Measurements from ENCODE around the gene EIF1AY.

The EIF1AY gene

GRCh38 chrY:20559873-20560512 lies 15.6 kb upstream of the EIF1AY start:
- no peaks in the 10 kb centered on the region for H3K36me3 ChIP-seq (ENCODE audit: control insufficient read depth in 2 of 2, insufficient read depth in 2 of 2, low read length in 2 of 2)
- H3K9me3 ChIP-seq (ENCODE audit: control insufficient read depth in 2 of 2, low read length in 2 of 2), result no peaks in the 10 kb centered on the region
- H3K9ac ChIP-seq (ENCODE audit: low read length in 2 of 2), result peak overlapping the region in 1 of 2 donors; percentile 33
- no peaks in the 10 kb centered on the region for H3K27me3 ChIP-seq (ENCODE audit: control insufficient read depth in 1 of 2, insufficient read depth in 2 of 2, low read length in 2 of 2)
- no peak overlapping the region for H3K27ac ChIP-seq (ENCODE audit: low read length)
- H3K4me3 ChIP-seq (ENCODE audit: low read length in 2 of 2), result no peak overlapping the region
- H3K4me1 ChIP-seq (ENCODE audit: control insufficient read depth, insufficient read depth, low read length), result no peaks in the 10 kb centered on the region

- Histone ChIP-seq H3K9me3 (ENCODE audit: control insufficient read depth in 2 of 2, low read length in 2 of 2) (no peaks in the 10 kb centered on the region), H3K27me3 (ENCODE audit: control insufficient read depth in 1 of 2, insufficient read depth in 2 of 2, low read length in 2 of 2) (no peaks in the 10 kb centered on the region)
These were observed 4.3 kb upstream of the EIF1AY start for GRCh38 chrY:20571306-20571705.

GRCh38 chrY:20576506-20576905 lies 930 bp downstream of the EIF1AY start:
- H3K4me1 ChIP-seq (ENCODE audit: control insufficient read depth, insufficient read depth, low read length), result no peaks in the 10 kb centered on the region
- H3K27ac ChIP-seq (ENCODE audit: low read length), result no peak overlapping the region
- no peaks in the 10 kb centered on the region for H3K36me3 ChIP-seq (ENCODE audit: control insufficient read depth in 2 of 2, insufficient read depth in 2 of 2, low read length in 2 of 2)
- H3K27me3 ChIP-seq (ENCODE audit: control insufficient read depth in 1 of 2, insufficient read depth in 2 of 2, low read length in 2 of 2), result no peaks in the 10 kb centered on the region
- H3K9ac ChIP-seq (ENCODE audit: low read length in 2 of 2), result peak overlapping the region in 1 of 2 donors; percentile 75
- no peaks in the 10 kb centered on the region for H3K9me3 ChIP-seq (ENCODE audit: control insufficient read depth in 2 of 2, low read length in 2 of 2)
- peak overlapping the region in 1 of 2 donors; percentile 50 for H3K4me3 ChIP-seq (ENCODE audit: low read length in 2 of 2)

More at GRCh38 chrY:20571306-20571705, 4.3 kb upstream of the EIF1AY start:
- H3K9ac ChIP-seq (ENCODE audit: low read length in 2 of 2), result no peak overlapping the region
- no peak overlapping the region for H3K27ac ChIP-seq (ENCODE audit: low read length)
- H3K4me1 ChIP-seq (ENCODE audit: control insufficient read depth, insufficient read depth, low read length), result no peaks in the 10 kb centered on the region
- H3K4me3 ChIP-seq (ENCODE audit: low read length in 2 of 2), result no peak overlapping the region
- H3K36me3 ChIP-seq (ENCODE audit: control insufficient read depth in 2 of 2, insufficient read depth in 2 of 2, low read length in 2 of 2), result no peaks in the 10 kb centered on the region

- H3K36me3 ChIP-seq (ENCODE audit: control insufficient read depth in 2 of 2, insufficient read depth in 2 of 2, low read length in 2 of 2), result no peaks in the 10 kb centered on the region
- no peaks in the 10 kb centered on the region for H3K4me1 ChIP-seq (ENCODE audit: control insufficient read depth, insufficient read depth, low read length)
- H3K4me3 ChIP-seq (ENCODE audit: low read length in 2 of 2), result no peak overlapping the region
- no peaks in the 10 kb centered on the region for H3K27me3 ChIP-seq (ENCODE audit: control insufficient read depth in 1 of 2, insufficient read depth in 2 of 2, low read length in 2 of 2)
- no peak overlapping the region for H3K9ac ChIP-seq (ENCODE audit: low read length in 2 of 2)
- H3K9me3 ChIP-seq (ENCODE audit: control insufficient read depth in 2 of 2, low read length in 2 of 2), result no peaks in the 10 kb centered on the region
- no peak overlapping the region for H3K27ac ChIP-seq (ENCODE audit: low read length)
These were observed 2.6 kb downstream of the EIF1AY start for GRCh38 chrY:20578206-20578605.

- Histone ChIP-seq H3K36me3 (ENCODE audit: control insufficient read depth in 2 of 2, insufficient read depth in 2 of 2, low read length in 2 of 2) (no peaks in the 10 kb centered on the region), H3K9ac (ENCODE audit: low read length in 2 of 2) (no peak overlapping the region), H3K27me3 (ENCODE audit: control insufficient read depth in 1 of 2, insufficient read depth in 2 of 2, low read length in 2 of 2) (no peaks in the 10 kb centered on the region), H3K4me1 (ENCODE audit: control insufficient read depth, insufficient read depth, low read length) (no peaks in the 10 kb centered on the region), H3K9me3 (ENCODE audit: control insufficient read depth in 2 of 2, low read length in 2 of 2) (no peaks in the 10 kb centered on the region), H3K4me3 (ENCODE audit: low read length in 2 of 2) (no peak overlapping the region), H3K27ac (ENCODE audit: low read length) (no peak overlapping the region)
These were observed 6.1 kb downstream of the EIF1AY start for GRCh38 chrY:20581687-20582086.

- H3K9ac ChIP-seq (ENCODE audit: low read length in 2 of 2), result no peak overlapping the region
- H3K27me3 ChIP-seq (ENCODE audit: control insufficient read depth in 1 of 2, insufficient read depth in 2 of 2, low read length in 2 of 2), result no peaks in the 10 kb centered on the region
- no peaks in the 10 kb centered on the region for H3K36me3 ChIP-seq (ENCODE audit: control insufficient read depth in 2 of 2, insufficient read depth in 2 of 2, low read length in 2 of 2)
- no peak overlapping the region for H3K27ac ChIP-seq (ENCODE audit: low read length)
- H3K4me3 ChIP-seq (ENCODE audit: low read length in 2 of 2), result no peak overlapping the region
- no peaks in the 10 kb centered on the region for H3K4me1 ChIP-seq (ENCODE audit: control insufficient read depth, insufficient read depth, low read length)
- no peaks in the 10 kb centered on the region for H3K9me3 ChIP-seq (ENCODE audit: control insufficient read depth in 2 of 2, low read length in 2 of 2)
These were observed 10.6 kb downstream of the EIF1AY start for GRCh38 chrY:20586161-20586560.

All from stomach smooth muscle (tissue), 2 donors.